Measurements from ENCODE around the gene MEF2C.

MEF2C gene

DNA sequence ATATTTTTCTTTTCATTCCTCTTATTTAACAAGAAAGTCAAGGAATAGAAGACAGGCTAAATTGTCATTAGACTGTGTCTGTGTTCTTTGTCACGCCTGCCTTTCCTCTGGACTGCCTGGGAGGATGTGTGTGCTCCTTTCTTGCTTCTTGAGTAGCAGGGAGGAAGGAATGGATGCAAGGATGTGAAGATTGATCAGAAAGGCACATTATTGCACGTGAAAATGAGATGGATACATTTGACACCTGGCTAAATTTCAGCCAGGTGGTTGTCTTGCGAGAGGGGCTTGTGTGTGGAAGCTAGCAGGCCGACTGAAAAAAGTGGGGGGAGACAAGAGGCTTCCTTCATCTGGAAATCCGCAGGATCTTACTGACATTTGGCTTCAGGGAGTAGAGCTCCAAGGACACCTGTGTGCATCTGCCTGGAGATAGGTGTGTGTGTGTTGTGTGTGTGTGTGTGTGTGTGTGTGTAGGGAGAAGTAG is 200.1 kb downstream of the MEF2C start:
- TF ChIP-seq, protein P1, sequence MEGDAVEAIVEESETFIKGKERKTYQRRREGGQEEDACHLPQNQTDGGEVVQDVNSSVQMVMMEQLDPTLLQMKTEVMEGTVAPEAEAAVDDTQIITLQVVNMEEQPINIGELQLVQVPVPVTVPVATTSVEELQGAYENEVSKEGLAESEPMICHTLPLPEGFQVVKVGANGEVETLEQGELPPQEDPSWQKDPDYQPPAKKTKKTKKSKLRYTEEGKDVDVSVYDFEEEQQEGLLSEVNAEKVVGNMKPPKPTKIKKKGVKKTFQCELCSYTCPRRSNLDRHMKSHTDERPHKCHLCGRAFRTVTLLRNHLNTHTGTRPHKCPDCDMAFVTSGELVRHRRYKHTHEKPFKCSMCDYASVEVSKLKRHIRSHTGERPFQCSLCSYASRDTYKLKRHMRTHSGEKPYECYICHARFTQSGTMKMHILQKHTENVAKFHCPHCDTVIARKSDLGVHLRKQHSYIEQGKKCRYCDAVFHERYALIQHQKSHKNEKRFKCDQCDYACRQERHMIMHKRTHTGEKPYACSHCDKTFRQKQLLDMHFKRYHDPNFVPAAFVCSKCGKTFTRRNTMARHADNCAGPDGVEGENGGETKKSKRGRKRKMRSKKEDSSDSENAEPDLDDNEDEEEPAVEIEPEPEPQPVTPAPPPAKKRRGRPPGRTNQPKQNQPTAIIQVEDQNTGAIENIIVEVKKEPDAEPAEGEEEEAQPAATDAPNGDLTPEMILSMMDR (IDR thresholded peaks at IDR 0.05; ENCODE audit: low read length), result no peak
- no peak for TF ChIP-seq EZH2 (IDR thresholded peaks at IDR 0.05; ENCODE audit: borderline replicate concordance, low read length)
- H3K4me2 ChIP-seq (ENCODE audit: low read length), result peak overlapping the region; percentile 55; the same call in 1 of the 2 replicates
- peaks cover 30% of the 10 kb centered on the region for H3K4me1 ChIP-seq (ENCODE audit: insufficient read depth, low read length, severe bottlenecking)
- H3K79me2 ChIP-seq (ENCODE audit: insufficient read depth, low read length), result no peaks in the 10 kb centered on the region
- H4K20me1 ChIP-seq (ENCODE audit: insufficient read depth, low read length), result no peaks in the 10 kb centered on the region
- no peaks in the 10 kb centered on the region for H3K9me3 ChIP-seq (ENCODE audit: low read length)
- H3K4me3 ChIP-seq (ENCODE audit: low read depth, low read length, poor library complexity, severe bottlenecking), result peak overlapping the region; percentile 15
- H3F3A ChIP-seq (ENCODE audit: insufficient read depth, low read length), result no peaks in the 10 kb centered on the region; the same call in 1 of the 2 replicates
- no peak overlapping the region for H3K9ac ChIP-seq (ENCODE audit: low read length)
- no peak overlapping the region for H2AFZ ChIP-seq (ENCODE audit: low read length)
- no peaks in the 10 kb centered on the region for H3K9me2 ChIP-seq (ENCODE audit: low read depth, low read length)
- H3K27ac ChIP-seq (ENCODE audit: low read depth, low read length, poor library complexity, severe bottlenecking), result no peak overlapping the region
- H3K36me3 ChIP-seq (ENCODE audit: insufficient read depth, low read length), result peaks cover 12% of the 10 kb centered on the region; the same call in 1 of the 2 replicates
- no peaks in the 10 kb centered on the region for H3K27me3 ChIP-seq (ENCODE audit: insufficient read depth, low read length)

DNA sequence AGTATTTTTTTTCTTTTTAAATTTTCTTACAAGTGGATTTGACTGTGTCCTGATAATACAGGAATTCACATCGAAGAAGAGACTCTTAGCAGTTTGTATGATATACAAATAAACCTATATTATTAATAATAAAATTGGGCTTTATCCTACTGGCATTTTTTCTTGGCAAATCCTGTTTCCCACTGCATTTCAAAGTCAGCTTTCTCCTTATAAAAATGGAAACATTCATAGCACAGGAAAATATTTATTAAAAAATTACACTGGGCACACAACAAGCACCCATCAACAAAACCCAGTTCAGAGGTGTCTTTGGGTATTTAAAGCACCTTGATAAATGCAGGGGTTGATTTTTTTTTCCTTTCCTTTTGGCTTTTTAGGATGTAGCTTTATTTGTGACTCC is 200.9 kb downstream of the MEF2C start:
- Histone ChIP-seq H3K36me3 (ENCODE audit: insufficient read depth, low read length) (peaks cover 12% of the 10 kb centered on the region; the same call in 1 of the 2 replicates), H3K4me1 (ENCODE audit: insufficient read depth, low read length, severe bottlenecking) (peaks cover 37% of the 10 kb centered on the region), H3K27me3 (ENCODE audit: insufficient read depth, low read length) (no peaks in the 10 kb centered on the region), H3K9me3 (ENCODE audit: low read length) (no peaks in the 10 kb centered on the region), H3K9ac (ENCODE audit: low read length) (no peak overlapping the region), H3K27ac (ENCODE audit: low read depth, low read length, poor library complexity, severe bottlenecking) (no peak overlapping the region), H3F3A (ENCODE audit: insufficient read depth, low read length) (no peaks in the 10 kb centered on the region; the same call in 1 of the 2 replicates), H3K9me2 (ENCODE audit: low read depth, low read length) (no peaks in the 10 kb centered on the region), H3K4me2 (ENCODE audit: low read length) (no peak overlapping the region), H2AFZ (ENCODE audit: low read length) (no peak overlapping the region), H3K4me3 (ENCODE audit: low read depth, low read length, poor library complexity, severe bottlenecking) (no peak overlapping the region), H4K20me1 (ENCODE audit: insufficient read depth, low read length) (no peaks in the 10 kb centered on the region), H3K79me2 (ENCODE audit: insufficient read depth, low read length) (peaks cover 2% of the 10 kb centered on the region)
- TF ChIP-seq, protein P1 (IDR thresholded peaks at IDR 0.05; ENCODE audit: low read length), result no peak
- no peak for TF ChIP-seq EZH2 (IDR thresholded peaks at IDR 0.05; ENCODE audit: borderline replicate concordance, low read length)

DNA sequence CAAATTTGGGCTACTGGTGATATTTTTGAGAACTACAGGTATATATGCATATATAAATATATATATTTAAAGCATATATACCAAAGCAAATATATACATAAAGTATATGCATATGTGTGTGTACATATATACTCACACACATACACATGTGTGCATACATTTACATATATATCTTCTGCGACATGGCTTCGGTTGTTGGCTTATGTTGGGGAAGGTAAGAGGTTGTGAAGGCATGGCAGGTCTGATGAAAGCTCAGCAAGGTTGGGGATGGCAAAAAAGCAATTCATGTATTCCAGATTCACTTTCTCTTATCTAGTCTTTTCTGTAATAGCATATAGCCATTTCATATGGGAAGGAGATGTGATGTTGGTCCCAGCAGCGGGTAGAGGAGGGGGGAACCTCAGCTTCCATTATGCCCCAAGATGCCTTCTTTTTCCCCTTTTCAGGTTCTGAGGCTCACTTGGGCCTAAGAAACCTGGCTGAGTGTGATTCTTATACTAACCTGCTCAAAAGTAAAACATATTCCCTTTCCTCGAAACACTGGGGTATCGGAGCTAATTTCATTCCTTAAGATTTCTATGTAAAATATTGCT is 201.7 kb downstream of the MEF2C start:
- H3K27me3 ChIP-seq (ENCODE audit: insufficient read depth, low read length), result no peaks in the 10 kb centered on the region

More for the DNA sequence above, 201.7 kb downstream of the MEF2C start:
- Histone ChIP-seq H2AFZ (ENCODE audit: low read length) (no peak overlapping the region), H3K9me2 (ENCODE audit: low read depth, low read length) (no peaks in the 10 kb centered on the region), H4K20me1 (ENCODE audit: insufficient read depth, low read length) (no peaks in the 10 kb centered on the region), H3K36me3 (ENCODE audit: insufficient read depth, low read length) (peaks cover 12% of the 10 kb centered on the region; the same call in 1 of the 2 replicates), H3K27ac (ENCODE audit: low read depth, low read length, poor library complexity, severe bottlenecking) (no peak overlapping the region), H3K4me3 (ENCODE audit: low read depth, low read length, poor library complexity, severe bottlenecking) (no peak overlapping the region), H3K4me1 (ENCODE audit: insufficient read depth, low read length, severe bottlenecking) (peaks cover 45% of the 10 kb centered on the region), H3F3A (ENCODE audit: insufficient read depth, low read length) (no peaks in the 10 kb centered on the region; the same call in 1 of the 2 replicates), H3K4me2 (ENCODE audit: low read length) (no peak overlapping the region; the same call in 1 of the 2 replicates), H3K9ac (ENCODE audit: low read length) (no peak overlapping the region), H3K79me2 (ENCODE audit: insufficient read depth, low read length) (peaks cover 10% of the 10 kb centered on the region), H3K9me3 (ENCODE audit: low read length) (no peaks in the 10 kb centered on the region)
- TF ChIP-seq, protein P1 (IDR thresholded peaks at IDR 0.05; ENCODE audit: low read length), result no peak
- TF ChIP-seq EZH2 (IDR thresholded peaks at IDR 0.05; ENCODE audit: borderline replicate concordance, low read length), result no peak
